GM18858 (cell line): ENCODE results near the gene AP1S1.

Experiments
- ATAC-seq: cut with Tn5 transposase; IDR thresholded peaks from one replicate; pipeline ENCODE4 v1.9.1; 2021; ENCODE audit not compliant: unreplicated experiment

The AP1S1 gene

GRCh38 chr7:101156277-101156676 is 2.0 kb downstream of the AP1S1 start:
- no peak for ATAC-seq

GRCh38 chr7:101156866-101157589 is 2.8 kb downstream of the AP1S1 start:
- no peak for ATAC-seq

GRCh38 chr7:101159696-101160674 is 5.7 kb downstream of the AP1S1 start:
- ATAC-seq, result no peak

GRCh38 chr7:101160910-101161309 is 6.6 kb downstream of the AP1S1 start:
- no peak for ATAC-seq

- no peak for ATAC-seq
These were observed 7.6 kb downstream of the AP1S1 start for GRCh38 chr7:101161692-101162471.

GRCh38 chr7:101162551-101163278 is 8.4 kb downstream of the AP1S1 start:
- ATAC-seq, result no peak

- no peak for ATAC-seq
These were observed 9.2 kb downstream of the AP1S1 start for GRCh38 chr7:101163279-101164070.

GRCh38 chr7:101164071-101164840 is 10.0 kb downstream of the AP1S1 start:
- ATAC-seq, result no peak

- ATAC-seq, result peak; percentile 42
These were observed 11.0 kb downstream of the AP1S1 start, which contains the start of gene VGF for GRCh38 chr7:101165075-101165957. VGF (minus strand) TSS chr7:101165569; CDS start chr7:101164843, 726 bp downstream.

- ATAC-seq, result no peak
These were observed 11.8 kb downstream of the AP1S1 start for GRCh38 chr7:101165958-101166647.

- no peak for ATAC-seq
These were observed 12.3 kb downstream of the AP1S1 start for GRCh38 chr7:101166648-101166908.

GRCh38 chr7:101166909-101167644 is 12.8 kb downstream of the AP1S1 start:
- no peak for ATAC-seq

- ATAC-seq, result no peak
These were observed 13.6 kb downstream of the AP1S1 start for GRCh38 chr7:101167645-101168411.

GRCh38 chr7:101168412-101169049 is 14.3 kb downstream of the AP1S1 start:
- no peak for ATAC-seq

- ATAC-seq, result no peak
These were observed 15.0 kb downstream of the AP1S1 start for GRCh38 chr7:101169110-101169837.
